UCSD-AML1 (cell line): ENCODE measurements around the gene ZNF136.
A peak's percentile ranks its signal among the peaks of the same experiment; 100 is the strongest.

ENCODE experiments used
- DNase-seq: peaks from one replicate; lab custom pipeline; 2025; ENCODE audit not compliant: unreplicated experiment; lab: John Stamatoyannopoulos, UW

The ZNF136 gene

GRCh38 chr19:12187625-12188024 is 24.7 kb downstream of the ZNF136 start:
- no peak for DNase-seq

GRCh38 chr19:12194827-12195731 is 32.2 kb downstream of the ZNF136 start:
- no peak for DNase-seq

GRCh38 chr19:12198136-12198535 is 35.2 kb downstream of the ZNF136 start:
- no peak for DNase-seq

GRCh38 chr19:12199757-12200419 is 37.0 kb downstream of the ZNF136 start:
- no peak for DNase-seq

- peak; percentile 13 for DNase-seq
These were observed 39.4 kb downstream of the ZNF136 start for GRCh38 chr19:12202250-12202649.

- no peak for DNase-seq
These were observed 42.4 kb downstream of the ZNF136 start for GRCh38 chr19:12205296-12205695.

GRCh38 chr19:12208221-12208620 is 45.3 kb downstream of the ZNF136 start:
- DNase-seq = no peak

GRCh38 chr19:12217332-12217731 is 54.4 kb downstream of the ZNF136 start:
- DNase-seq = no peak

GRCh38 chr19:12222980-12223630 is 60.2 kb downstream of the ZNF136 start:
- no peak for DNase-seq

GRCh38 chr19:12224676-12225075 is 61.8 kb downstream of the ZNF136 start:
- no peak for DNase-seq

GRCh38 chr19:12229990-12230389 is 67.1 kb downstream of the ZNF136 start:
- DNase-seq = no peak

- DNase-seq = no peak
These were observed 68.1 kb downstream of the ZNF136 start for GRCh38 chr19:12230751-12231733.

GRCh38 chr19:12232961-12233360 is 70.1 kb downstream of the ZNF136 start:
- no peak for DNase-seq

- DNase-seq = no peak
These were observed 74.4 kb downstream of the ZNF136 start for GRCh38 chr19:12237143-12237839.
